OCI-LY3 (cell line): ENCODE data around the gene AZU1.

ENCODE experiments used
- CTCF ChIP-seq: fragments of 200-600, 300-600 bp; sonication (generic); IDR thresholded peaks from 2 replicates; pipeline ENCODE4 v1.5.1; 2014; ENCODE audit warnings: antibody characterized with exemption, low read length, low read depth
- EZH2phosphoT487 ChIP-seq: fragments of 200-600 bp; shearing (Covaris generic); IDR thresholded peaks from 2 replicates; pipeline ENCODE4 v1.6.1; 2018; ENCODE audit warnings: antibody characterized with exemption, mixed run types, low read depth

GRCh38 chr19:791567-792305 is 35.9 kb upstream of the AZU1 start:
- TF ChIP-seq CTCF: no peak
- no peak for TF ChIP-seq EZH2phosphoT487
